CD14-positive monocyte (primary cell): ENCODE results near the gene SLC37A4. TPM values are rescaled to one million over a fixed set of nuclear protein-coding genes. Genes with fewer than 3 reads are reported as not detected.

ENCODE experiments used
- DNase-seq, 3 donors: peaks; one replicate each; pipeline ENCODE4 v3.0.0-alpha.2; 2011 to 2022
- H2AFZ ChIP-seq: 2 replicates; pipeline ENCODE4 v1.6.0; 2012; ENCODE audit warnings: mild to moderate bottlenecking, low read depth, low read length, inconsistent platforms; ENCODE audit not compliant: insufficient read depth, poor library complexity, severe bottlenecking
- H3K27ac ChIP-seq, 2 donors: 1 replicate in 1 of 2; 2 replicates in 1 of 2; pipeline ENCODE4 v1.5.1; 2012 to 2013; ENCODE audit warnings: low read length in 2 of 2, control low read depth in 1 of 2, inconsistent platforms in 1 of 2, low read depth in 1 of 2, mild to moderate bottlenecking in 1 of 2
- H3K27me3 ChIP-seq, 2 donors: one replicate each; pipeline versions ENCODE4 v1.6.0 to v1.6.1; 2011 to 2013; ENCODE audit warnings: low read length in 2 of 2; ENCODE audit not compliant: control insufficient read depth in 2 of 2, insufficient read depth in 2 of 2
- H3K36me3 ChIP-seq, 2 donors: replicated peaks in 1 of 2; 1 replicate in 1 of 2; 2 replicates in 1 of 2; pipeline versions ENCODE4 v1.5.1 to v1.6.1; 2012 to 2013; ENCODE audit warnings: low read length in 2 of 2, control low read depth in 1 of 2, inconsistent platforms in 1 of 2, mild to moderate bottlenecking in 1 of 2; ENCODE audit not compliant: insufficient read depth in 2 of 2, control insufficient read depth in 1 of 2
- H3K4me1 ChIP-seq, 2 donors: 1 replicate in 1 of 2; 2 replicates in 1 of 2; pipeline versions ENCODE4 v1.5.1 to v1.6.1; 2012 to 2013; ENCODE audit warnings: low read length in 2 of 2, control low read depth in 1 of 2, inconsistent platforms in 1 of 2, mild to moderate bottlenecking in 1 of 2, moderate library complexity in 1 of 2; ENCODE audit not compliant: insufficient read depth in 2 of 2, control insufficient read depth in 1 of 2
- H3K4me2 ChIP-seq: replicated peaks from 2 replicates; pipeline ENCODE3; 2012; ENCODE audit warnings: low read length, moderate library complexity, mild to moderate bottlenecking; ENCODE audit not compliant: poor library complexity, severe bottlenecking; ENCODE audit errors: extremely low read depth
- H3K4me3 ChIP-seq, 3 experiments: fragments of 200-600 bp in 1 of 3; sonication (generic) in 1 of 3; replicated peaks in 1 of 3; 1 replicate in 2 of 3; 2 replicates in 1 of 3; pipeline ENCODE4 v1.5.1; 2011 to 2013; ENCODE audit warnings: low read length in 3 of 3, mild to moderate bottlenecking in 3 of 3, control low read depth in 2 of 3, low read depth in 2 of 3, inconsistent platforms in 1 of 3, moderate library complexity in 1 of 3
- H3K79me2 ChIP-seq: 2 replicates; pipeline ENCODE4 v1.6.0; 2012; ENCODE audit warnings: mild to moderate bottlenecking, control low read depth, inconsistent platforms, low read length, moderate library complexity; ENCODE audit not compliant: insufficient read depth
- H3K9ac ChIP-seq: 2 replicates; pipeline ENCODE4 v1.6.0; 2017; ENCODE audit warnings: low read length, mild to moderate bottlenecking; ENCODE audit not compliant: insufficient read depth, poor library complexity, severe bottlenecking
- H3K9me3 ChIP-seq, 2 donors: replicated peaks in 1 of 2; 1 replicate in 1 of 2; 2 replicates in 1 of 2; pipeline versions ENCODE4 v1.5.1 to v1.6.1; 2012 to 2013; ENCODE audit warnings: low read length in 2 of 2, control low read depth in 1 of 2; ENCODE audit not compliant: control insufficient read depth in 1 of 2, insufficient read depth in 1 of 2
- H4K20me1 ChIP-seq: 2 replicates; pipeline ENCODE4 v1.6.0; 2012; ENCODE audit warnings: mild to moderate bottlenecking, low read length, control low read depth, moderate library complexity; ENCODE audit not compliant: insufficient read depth
- H3K27ac Mint-ChIP-seq, 7 donors: one replicate each; pipeline ENCODE4 v1.8.0; 2020; ENCODE audit warnings: mild to moderate bottlenecking in 7 of 7, mixed read lengths in 7 of 7, moderate library complexity in 6 of 7, inconsistent platforms in 2 of 7
- H3K27me3 Mint-ChIP-seq, 3 donors: one replicate each; pipeline ENCODE4 v1.8.0; 2021 to 2022; ENCODE audit warnings: low read depth in 3 of 3, mild to moderate bottlenecking in 3 of 3, mixed read lengths in 3 of 3, moderate library complexity in 3 of 3, inconsistent platforms in 1 of 3
- H3K36me3 Mint-ChIP-seq, 2 donors: one replicate each; pipeline ENCODE4 v1.8.0; 2020; ENCODE audit warnings: mixed read lengths in 2 of 2, inconsistent platforms in 1 of 2, mild to moderate bottlenecking in 1 of 2
- H3K4me1 Mint-ChIP-seq: one replicate; pipeline ENCODE4 v1.8.0; 2020; ENCODE audit warnings: mild to moderate bottlenecking, mixed read lengths
- H3K4me3 Mint-ChIP-seq, 2 donors: one replicate each; pipeline ENCODE4 v1.8.0; 2020; ENCODE audit warnings: mild to moderate bottlenecking in 2 of 2, mixed read lengths in 2 of 2, moderate library complexity in 1 of 2
- H3K9me3 Mint-ChIP-seq, 7 donors: one replicate each; pipeline ENCODE4 v1.8.0; 2020 to 2022; ENCODE audit warnings: mixed read lengths in 7 of 7, mild to moderate bottlenecking in 6 of 7, moderate library complexity in 6 of 7, inconsistent platforms in 2 of 7
- WGBS: methylation state at CpG from one replicate; pipeline ENCODE4 v1.1.5; 2013; ENCODE audit warnings: missing lambda C conversion rate; ENCODE audit not compliant: insufficient coverage; 5-methylcytosine and 5-hydroxymethylcytosine counted together
- intact Hi-C, 2 donors: fragments of 100-400 bp; cut with micrococcal nuclease; formaldehyde crosslinking; loops; one replicate each; pipeline versions ENCODE4 v1.15.0 to v1.15.1; 2023
- polyA plus RNA-seq, 3 donors: library from polyadenylated mRNA; depleted of rRNA in 1 of 3; unstranded in 2 of 3; stranded (reverse) in 1 of 3; fragments of 300-500 nt in 2 of 3; fragments of >200 nt in 1 of 3; fragmentation: Illumina TruSeq in 2 of 3; gene quantifications; 1 replicate in 2 of 3; 2 replicates in 1 of 3; pipeline ENCODE4 v1.2.3, GENCODE V29; 2012 to 2021
- TF ChIP-seq, protein P1 (sequence below): fragments of 200-600 bp; IDR thresholded peaks from one replicate; pipeline ENCODE4 v1.8.0; 2022; ENCODE audit warnings: antibody characterized with exemption, mild to moderate bottlenecking

The SLC37A4 gene
- polyA plus RNA-seq, 3 donors: 5.9 to 8.0 (median 7.2) TPM

DNA sequence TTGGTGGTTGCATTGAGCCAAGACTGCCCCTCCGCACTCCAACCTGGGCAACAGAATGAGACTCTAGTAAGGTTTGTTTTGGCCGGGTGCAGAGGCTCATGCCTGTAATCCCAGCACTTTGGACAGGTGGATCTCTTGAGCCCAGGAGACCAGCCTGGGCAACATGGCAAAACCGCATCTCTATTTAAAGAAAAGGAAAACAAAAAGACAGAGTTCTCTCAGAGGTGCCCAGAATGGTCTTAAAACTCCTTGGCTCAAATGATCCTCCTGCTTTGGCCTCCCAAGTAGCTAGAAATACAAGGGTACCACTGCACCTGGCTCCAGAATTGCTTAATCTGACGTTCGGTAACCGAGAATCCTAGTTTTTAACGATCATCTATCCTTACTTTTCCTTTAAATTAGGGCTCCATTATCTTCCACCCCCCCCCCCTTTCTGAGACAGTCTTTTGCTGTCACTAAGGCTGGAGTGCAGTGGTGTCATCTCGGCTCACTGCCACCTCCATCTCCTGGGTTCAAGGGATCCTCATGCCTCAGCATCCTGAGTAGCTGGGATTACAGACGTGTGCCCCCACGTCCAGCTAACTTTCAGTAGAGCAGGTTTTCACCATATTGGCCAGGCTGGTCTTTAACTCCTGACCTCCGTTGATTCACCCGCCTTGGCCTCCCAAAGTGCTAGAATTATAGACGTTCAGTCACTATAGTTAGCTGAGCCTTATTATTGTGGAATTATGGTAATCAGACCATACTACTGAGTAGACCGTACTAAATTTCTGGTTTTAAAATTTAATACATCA lies 14.3 kb downstream of the SLC37A4 start:
- intact Hi-C loops: loop anchor here (1.0 to 5.0 kb wide), 5 partner anchors 18 to 89 kb away; partner anchors contain the start of genes CENATAC (in 2 of the 2), BCL9L (in 1 of the 2), DPAGT1 (in 1 of the 2) and VPS11 (in 1 of the 2)
- H3K27me3 ChIP-seq: no peaks in the 10 kb centered on the region
- H3K27me3 Mint-ChIP-seq: no peaks in the 10 kb centered on the region
- H3K4me2 ChIP-seq: peak overlapping the region; percentile 96
- H3K9me3 ChIP-seq: no peaks in the 10 kb centered on the region
- peaks cover 38 to 67% of the 10 kb centered on the region in 2 donors for H3K36me3 Mint-ChIP-seq
- peak overlapping the region in 4 of 7 donors; percentile 36 to 79 (median 61) for H3K27ac Mint-ChIP-seq
- no peak for DNase-seq
- peaks cover 3% of the 10 kb centered on the region for H4K20me1 ChIP-seq
- peaks cover 26 to 34% of the 10 kb centered on the region in 2 donors for H3K4me1 ChIP-seq
- no peak overlapping the region for H3K9ac ChIP-seq
- TF ChIP-seq, protein P1, sequence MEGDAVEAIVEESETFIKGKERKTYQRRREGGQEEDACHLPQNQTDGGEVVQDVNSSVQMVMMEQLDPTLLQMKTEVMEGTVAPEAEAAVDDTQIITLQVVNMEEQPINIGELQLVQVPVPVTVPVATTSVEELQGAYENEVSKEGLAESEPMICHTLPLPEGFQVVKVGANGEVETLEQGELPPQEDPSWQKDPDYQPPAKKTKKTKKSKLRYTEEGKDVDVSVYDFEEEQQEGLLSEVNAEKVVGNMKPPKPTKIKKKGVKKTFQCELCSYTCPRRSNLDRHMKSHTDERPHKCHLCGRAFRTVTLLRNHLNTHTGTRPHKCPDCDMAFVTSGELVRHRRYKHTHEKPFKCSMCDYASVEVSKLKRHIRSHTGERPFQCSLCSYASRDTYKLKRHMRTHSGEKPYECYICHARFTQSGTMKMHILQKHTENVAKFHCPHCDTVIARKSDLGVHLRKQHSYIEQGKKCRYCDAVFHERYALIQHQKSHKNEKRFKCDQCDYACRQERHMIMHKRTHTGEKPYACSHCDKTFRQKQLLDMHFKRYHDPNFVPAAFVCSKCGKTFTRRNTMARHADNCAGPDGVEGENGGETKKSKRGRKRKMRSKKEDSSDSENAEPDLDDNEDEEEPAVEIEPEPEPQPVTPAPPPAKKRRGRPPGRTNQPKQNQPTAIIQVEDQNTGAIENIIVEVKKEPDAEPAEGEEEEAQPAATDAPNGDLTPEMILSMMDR: no peak
- peak overlapping the region in 1 of 2 donors; percentile 96 for H3K27ac ChIP-seq
- H3K4me1 Mint-ChIP-seq: peaks cover 24% of the 10 kb centered on the region
- WGBS: 85% methylated on average over 11 of the region's 14 CpGs
- no peak overlapping the region for H3K4me3 Mint-ChIP-seq
- peaks cover 49 to 61% of the 10 kb centered on the region in 2 donors for H3K36me3 ChIP-seq
- H3K79me2 ChIP-seq: peaks cover 57% of the 10 kb centered on the region
- no peak overlapping the region for H2AFZ ChIP-seq
- H3K9me3 Mint-ChIP-seq: no peaks in the 10 kb centered on the region
- H3K4me3 ChIP-seq: peak overlapping the region in 1 of 3 experiments; percentile 88

- H3K4me3 ChIP-seq: no peak overlapping the region
- Mint-ChIP-seq H3K27ac (peak overlapping the region in 5 of 7 donors; percentile 24 to 82 (median 41)), H3K27me3 (no peaks in the 10 kb centered on the region), H3K9me3 (no peaks in the 10 kb centered on the region), H3K4me3 (no peak overlapping the region), H3K4me1 (peaks cover 23% of the 10 kb centered on the region), H3K36me3 (peaks cover 46 to 66% of the 10 kb centered on the region in 2 donors)
- H3K79me2 ChIP-seq: peaks cover 44% of the 10 kb centered on the region
- DNase-seq: no peak
- H3K27ac ChIP-seq: no peak overlapping the region
- H3K36me3 ChIP-seq: peaks cover 55 to 64% of the 10 kb centered on the region in 2 donors
- H4K20me1 ChIP-seq: peaks cover 3% of the 10 kb centered on the region
- no peak overlapping the region for H3K4me2 ChIP-seq
- TF ChIP-seq, protein P1: no peak
- no peak overlapping the region for H3K9ac ChIP-seq
- H3K9me3 ChIP-seq: no peaks in the 10 kb centered on the region
- peaks cover 25 to 29% of the 10 kb centered on the region in 2 donors for H3K4me1 ChIP-seq
- no peaks in the 10 kb centered on the region for H3K27me3 ChIP-seq
- 77% methylated on average over 7 of the region's 8 CpGs for WGBS
- intact Hi-C loops: loop anchor here in 1 of 2 donors (5.0 kb wide), 3 partner anchors 52 to 88 kb away; partner anchors contain the start of genes BCL9L, DPAGT1 and VPS11
- H2AFZ ChIP-seq: no peak overlapping the region
Observed at GRCh38 chr11:119015054-119015611, 15.5 kb downstream of the SLC37A4 start.
